A549 (cell line): ENCODE results near the gene ABHD8. TPM values are rescaled to one million over a fixed set of nuclear protein-coding genes. Genes with fewer than 3 reads are reported as not detected.
A peak's percentile ranks its signal among the peaks of the same experiment; 100 is the strongest.

Experiments used
- ATAC-seq, 2 experiments: fragments of 200-7000 bp in 1 of 2; fragments of >200 bp in 1 of 2; cut with Nextera tagmentation in 1 of 2; cut with Tn5 transposase in 1 of 2; 3 replicates each; pipeline versions ENCODE4 v1.8.0 to v1.9.1; 2018 to 2020; ENCODE audit warnings: mild to moderate bottlenecking in 1 of 2, moderate library complexity in 1 of 2
- CTCF ChIA-PET: fragments of 300-600 bp; sonication (Branson Sonifier 250); formaldehyde crosslinking; extraction: SDS; loops from one replicate; lab custom pipeline; 2021; ENCODE audit warnings: antibody characterized with exemption, inconsistent platforms; lab: Yijun Ruan, JAX
- POLR2A ChIA-PET: fragments of 350-600 bp; formaldehyde crosslinking; extraction: SDS; loops from one replicate; lab custom pipeline; 2021; ENCODE audit warnings: antibody characterized with exemption, inconsistent platforms; lab: Yijun Ruan, JAX
- DNase-seq, 2 experiments: peaks; one replicate each; pipeline versions ENCODE4 v3.0.0 to v3.0.0-alpha.2; 2011 to 2016; ENCODE audit warnings: low read depth in 1 of 2, low spot score in 1 of 2
- FAIRE-seq: peaks from 2 replicates; lab custom pipeline; 2011; peaks lifted over from hg19 to GRCh38; lab: Jason Lieb, UNC
- H3K27ac ChIP-seq, 2 experiments: fragments of >200 bp; sonication (Bioruptor Twin); formaldehyde crosslinking; 3 replicates each; pipeline ENCODE4 v1.5.1; 2016 to 2017
- H3K4me1 ChIP-seq: fragments of >200 bp; sonication (Bioruptor Twin); formaldehyde crosslinking; 3 replicates; pipeline ENCODE4 v1.6.1; 2016
- H3K4me2 ChIP-seq: fragments of >200 bp; sonication (Bioruptor Twin); formaldehyde crosslinking; 3 replicates; pipeline ENCODE4 v1.6.1; 2016
- H3K4me3 ChIP-seq: fragments of >200 bp; sonication (Bioruptor Twin); formaldehyde crosslinking; 3 replicates; pipeline ENCODE4 v1.5.1; 2016
- H3K9me3 ChIP-seq: fragments of >200 bp; sonication (Bioruptor Twin); formaldehyde crosslinking; 3 replicates; pipeline ENCODE4 v1.6.1; 2016
- BHLHE40 ChIP-seq: IDR thresholded peaks from 2 replicates; pipeline ENCODE4 v1.6.1; 2012; ENCODE audit warnings: low read depth, low read length, inconsistent platforms
- ESRRA ChIP-seq: fragments of 150-350 bp; IDR thresholded peaks from 2 replicates; pipeline ENCODE4 v1.6.1; 2014; ENCODE audit warnings: mild to moderate bottlenecking, low read length, borderline replicate concordance
- GATA3 ChIP-seq: IDR thresholded peaks from 2 replicates; pipeline ENCODE4 v1.6.1; 2012; ENCODE audit warnings: borderline replicate concordance
- HEYL ChIP-seq: fragments of 250-450 bp; sonication (Bioruptor Pico); IDR thresholded peaks from 2 replicates; pipeline ENCODE4 v1.8.0; 2021; ENCODE audit warnings: mild to moderate bottlenecking, moderate library complexity
- HMGXB4 ChIP-seq: fragments of 250-450 bp; sonication (Bioruptor Pico); IDR thresholded peaks from 2 replicates; pipeline ENCODE4 v1.5.0; 2021; ENCODE audit warnings: mild to moderate bottlenecking, moderate library complexity, borderline replicate concordance
- JUN ChIP-seq, 2 experiments: fragments of >200 bp; sonication (Bioruptor Twin); formaldehyde crosslinking; IDR thresholded peaks; 2 replicates in 1 of 2; 3 replicates in 1 of 2; pipeline ENCODE4 v1.6.1; 2016 to 2017
- POLR2A ChIP-seq: IDR thresholded peaks from 2 replicates; pipeline ENCODE4 v1.6.1; 2012; ENCODE audit warnings: mild to moderate bottlenecking, low read length
- RAD21 ChIP-seq, 2 experiments: fragments of >200 bp in 1 of 2; sonication (Bioruptor Twin) in 1 of 2; formaldehyde crosslinking in 1 of 2; IDR thresholded peaks in 1 of 2; conservative IDR thresholded peaks in 1 of 2; 2 replicates in 1 of 2; 3 replicates in 1 of 2; pipeline ENCODE4 v1.6.1; 2012 to 2018; ENCODE audit warnings: inconsistent platforms in 1 of 2
- WGBS: methylation state at CpG from one replicate; pipeline ENCODE4 v1.1.6; 2017; ENCODE audit errors: missing lambda C conversion rate; 5-methylcytosine and 5-hydroxymethylcytosine counted together
- polyA plus RNA-seq, 4 experiments: library from polyadenylated mRNA; depleted of rRNA in 3 of 4; stranded (reverse); fragments of >200 nt; fragmentation: RNase III in 1 of 4; extraction: RNeasy Plus Mini Kit Qiagen cat#74134 plus additional on column Dnase treatment in 1 of 4; gene quantifications; 2 replicates in 3 of 4; 3 replicates in 1 of 4; pipeline ENCODE4 v1.2.3, GENCODE V29; 2011 to 2017
- TF ChIP-seq, protein P1 (sequence below): IDR thresholded peaks from 2 replicates; pipeline ENCODE4 v1.6.1; 2012

ABHD8 gene
- polyA plus RNA-seq, 2 of the 4 experiments (the other 2 are of a cell fraction): 2.3 to 4.2 TPM

DNA sequence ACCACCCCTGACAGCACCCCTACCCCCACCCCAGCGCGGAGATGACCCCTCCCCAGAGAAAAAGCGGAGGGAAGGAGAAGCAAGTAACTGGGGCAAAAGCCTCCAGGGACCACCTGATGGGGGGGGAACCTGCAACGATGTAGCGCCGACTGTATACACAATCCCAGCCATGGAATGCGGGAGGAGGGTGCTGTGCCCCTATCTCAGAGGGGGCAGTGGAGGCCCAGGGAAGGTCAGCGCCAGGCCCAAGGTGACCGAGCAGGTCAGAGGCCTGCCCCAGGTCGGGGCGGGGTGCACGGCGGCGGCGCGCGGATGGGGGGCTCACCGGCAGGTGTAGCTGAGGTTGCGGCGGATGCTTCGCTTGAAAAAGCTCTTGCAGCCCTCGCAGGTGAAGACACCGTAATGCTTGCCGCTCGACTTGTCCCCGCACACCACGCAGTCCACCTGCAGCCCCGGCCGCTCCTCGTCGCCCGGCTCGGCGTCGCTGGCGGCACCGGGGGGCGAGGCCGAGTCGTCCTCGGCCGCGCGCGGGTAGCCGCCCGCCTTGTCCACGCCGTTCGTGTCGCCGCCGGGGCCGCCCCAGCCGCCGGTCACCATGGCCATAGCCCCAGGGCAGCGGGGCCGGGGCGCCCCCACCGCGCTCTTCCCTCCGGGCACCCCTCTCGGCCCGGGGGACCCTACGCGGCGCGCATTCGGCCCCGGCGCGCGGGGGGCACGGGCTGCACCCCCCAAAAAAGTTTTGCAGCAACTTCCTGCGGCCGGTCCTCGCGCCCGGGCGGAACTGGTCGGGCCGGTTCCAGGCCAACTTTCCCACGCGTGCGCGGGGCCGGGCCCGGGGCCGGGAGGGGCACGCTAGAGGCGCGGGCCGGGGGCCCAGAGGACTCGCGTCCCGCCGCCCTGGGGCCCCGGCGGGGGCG, 58.3 kb downstream of the ABHD8 start:
- no peak for FAIRE-seq

DNA sequence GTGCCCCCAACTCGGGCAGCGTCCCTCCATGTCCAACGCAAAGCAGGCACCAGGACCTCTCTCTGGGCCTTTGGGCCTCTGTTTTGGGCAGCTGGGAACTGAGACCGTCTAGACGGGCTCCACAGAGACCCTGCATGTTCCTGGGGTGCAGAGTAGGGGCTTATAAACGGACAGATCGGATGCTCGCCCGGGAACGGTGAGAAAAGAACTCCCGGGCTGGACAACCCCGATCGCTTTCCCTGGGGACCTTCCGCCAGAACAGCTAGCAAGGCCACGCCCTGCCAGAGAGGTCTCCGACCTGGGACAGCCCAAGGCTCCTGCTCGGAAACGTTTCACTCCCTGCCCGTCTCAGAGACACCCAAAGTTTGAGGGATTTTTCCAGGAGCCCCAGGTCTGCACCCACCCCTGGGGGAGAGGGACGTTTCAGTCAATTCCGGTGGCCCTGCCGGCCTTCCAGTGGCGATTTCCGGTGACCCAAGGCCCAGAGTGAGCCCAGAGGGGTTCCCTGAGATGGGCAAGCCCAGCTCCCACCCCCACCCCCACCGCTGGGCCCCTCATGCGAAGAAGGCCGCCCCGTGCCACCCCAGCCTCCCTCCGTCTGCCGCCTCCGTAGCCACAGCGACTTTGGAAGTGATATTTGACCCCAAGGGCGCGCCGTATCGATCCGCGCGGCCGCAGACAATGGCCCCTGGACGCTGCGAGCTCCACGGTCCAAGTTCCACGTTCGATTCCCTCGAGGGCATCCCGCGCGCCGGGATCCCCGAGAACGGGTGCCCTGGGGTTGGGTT, 59.2 kb downstream of the ABHD8 start:
- POLR2A ChIA-PET: interaction anchor here (0.6 to 1.6 kb wide), 4 partner anchors 9 to 29 kb away, joined by 4 to 5 read pairs (median 4); partner anchors contain the start of genes OCEL1 and USE1
- DNase-seq: peak in 1 of 2 experiments; percentile 68
- peaks cover 71% of the 10 kb centered on the region for H3K4me1 ChIP-seq
- H3K4me3 ChIP-seq: peak overlapping the region; percentile 93
- CTCF ChIA-PET: interaction anchor here (0.8 to 10.0 kb wide), 5 partner anchors 9 to 40 kb away, joined by 3 to 62 read pairs (median 5); partner anchors contain the start of gene ANKLE1
- FAIRE-seq: no peak
- 0% methylated on average over 7 of the region's 52 CpGs for WGBS
- H3K9me3 ChIP-seq: no peaks in the 10 kb centered on the region
- ATAC-seq: peak; percentile 32 to 55; a peak in 3 of 6 replicates
- TF ChIP-seq, protein P1, sequence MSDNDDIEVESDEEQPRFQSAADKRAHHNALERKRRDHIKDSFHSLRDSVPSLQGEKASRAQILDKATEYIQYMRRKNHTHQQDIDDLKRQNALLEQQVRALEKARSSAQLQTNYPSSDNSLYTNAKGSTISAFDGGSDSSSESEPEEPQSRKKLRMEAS: 0 out of 2 replicates have a peak, but pooled peaks have one; percentile 8
- TF ChIP-seq JUN (IDR thresholded peaks at IDR 0.05): peak in 1 of 2 experiments; percentile 1; a peak in 1 of 5 replicates
- TF ChIP-seq HEYL (CRISPR knock-in tag): no peak
- peak overlapping the region; percentile 90 for H3K4me2 ChIP-seq
- H3K27ac ChIP-seq: peak overlapping the region; percentile 92 to 96

More for the DNA sequence above, 58.3 kb downstream of the ABHD8 start:
- no peaks in the 10 kb centered on the region for H3K9me3 ChIP-seq
- ATAC-seq (no peak), DNase-seq (no peak)
- peak overlapping the region; percentile 93 for H3K4me3 ChIP-seq
- ChIA-PET CTCF (interaction anchor here (0.6 to 10.0 kb wide), 3 partner anchors 9 to 37 kb away, joined by 3 to 62 read pairs (median 3); no protein-coding TSS in a partner anchor), POLR2A (interaction anchor here (0.6 to 1.6 kb wide), 4 partner anchors 10 to 29 kb away, joined by 4 to 5 read pairs (median 4); partner anchors contain the start of genes OCEL1 and USE1)
- H3K4me2 ChIP-seq: peak overlapping the region; percentile 90
- 0% methylated on average over 7 of the region's 100 CpGs for WGBS
- H3K4me1 ChIP-seq: peaks cover 71% of the 10 kb centered on the region
- H3K27ac ChIP-seq: peak overlapping the region; percentile 92 to 96
- 0 out of 2 replicates have a peak, but pooled peaks have one; percentile 2 for TF ChIP-seq POLR2A
- no peak for TF ChIP-seq HMGXB4 (CRISPR knock-in tag)
- TF ChIP-seq, protein P1: no peak
- no peak for TF ChIP-seq GATA3
- no peak for TF ChIP-seq RAD21 (conservative IDR thresholded peaks at IDR 0.05 in 1 of 2, IDR thresholded peaks at IDR 0.05 in 1 of 2)
- peak; percentile 73; the same call in 1 of the 2 replicates for TF ChIP-seq ESRRA

DNA sequence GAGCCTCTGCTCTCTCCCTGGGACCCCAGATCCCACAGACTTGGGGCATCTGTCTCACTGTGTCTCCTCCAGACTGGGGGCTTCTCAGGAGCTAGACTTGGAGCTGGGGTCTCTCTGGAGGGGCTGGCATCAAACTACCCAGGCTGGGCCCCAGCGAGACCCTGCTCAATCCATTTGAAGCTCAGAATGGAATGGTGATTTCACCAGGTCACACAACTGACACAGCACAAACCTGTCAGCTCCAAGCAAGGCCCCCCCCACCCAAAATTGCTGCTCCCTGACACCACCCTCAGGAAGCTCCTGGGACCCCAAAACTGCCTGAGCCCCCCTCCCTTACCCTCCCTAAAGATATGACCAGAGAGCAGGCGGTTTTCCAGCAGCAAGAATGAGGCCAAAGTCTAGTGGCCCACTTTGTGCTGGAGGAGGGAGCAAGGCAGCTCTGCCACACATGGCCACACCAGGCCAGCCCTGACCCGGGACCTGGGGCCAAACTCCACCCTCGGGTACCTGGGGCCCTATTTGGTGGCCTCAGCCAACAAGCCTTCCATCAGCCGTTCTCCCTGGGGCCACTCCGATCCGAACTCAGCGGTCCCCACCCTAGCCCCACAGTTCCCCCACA, 59.9 kb downstream of the ABHD8 start:
- FAIRE-seq: no peak
- ATAC-seq: peak in 1 of 2 experiments; percentile 8; a peak in 2 of 6 replicates
- peak overlapping the region; percentile 92 to 96 for H3K27ac ChIP-seq
- CTCF ChIA-PET: interaction anchor here (0.7 to 10.0 kb wide), 6 partner anchors 8 to 528 kb away, joined by 3 to 62 read pairs (median 4); partner anchors contain the start of gene ANKLE1
- peak overlapping the region; percentile 93 for H3K4me3 ChIP-seq
- TF ChIP-seq BHLHE40: no peak
- TF ChIP-seq, protein P1: 0 out of 2 replicates have a peak, but pooled peaks have one; percentile 11
- TF ChIP-seq, all 56 proteins: peak for 1
- Histone ChIP-seq H3K4me1 (peaks cover 70% of the 10 kb centered on the region), H3K9me3 (no peaks in the 10 kb centered on the region), H3K4me2 (peak overlapping the region; percentile 90)
- WGBS: 5% methylated on average over 3 of the region's 8 CpGs
- POLR2A ChIA-PET: interaction anchor here (1.3 to 1.6 kb wide), 2 partner anchors 9 to 28 kb away, joined by 5 read pairs; partner anchors contain the start of gene USE1
- DNase-seq: no peak
